ENCODE results near the gene KCTD8.

GRCh38 chr4:44279066-44279465, 169.5 kb downstream of the KCTD8 start:
- TF ChIP-seq POLR2AphosphoS5 (IDR thresholded peaks at IDR 0.05), result no peak
- no peak for TF ChIP-seq CTCF (IDR thresholded peaks at IDR 0.05)
